ENCODE data around the gene LCN6.

GRCh38 chr9:136774416-136775045 lies 26.2 kb upstream of the LCN6 start:
- TF ChIP-seq CTCF (IDR thresholded peaks at IDR 0.05; ENCODE audit: insufficient read depth, low read depth, low read length) (no peak), EZH2 (IDR thresholded peaks at IDR 0.05; ENCODE audit: insufficient read depth, low read length) (no peak)

All from astrocyte (in vitro differentiated cells and primary cell).